ENCODE results near the gene IL10RB. TPM values are rescaled to one million over a fixed set of nuclear protein-coding genes. Genes with fewer than 3 reads are reported as not detected.

The IL10RB gene
- total RNA-seq, 1 donor from 2014 or later = 35.7 TPM

- intact Hi-C loops (cut with micrococcal nuclease) = no loop called here
These were observed 30.0 kb downstream of the IL10RB start for GRCh38 chr21:33296156-33296555.

- intact Hi-C loops (cut with micrococcal nuclease) = no loop called here
These were observed 33.1 kb downstream of the IL10RB start for GRCh38 chr21:33299181-33299752.

- intact Hi-C loops (cut with micrococcal nuclease) = no loop called here
These were observed 34.8 kb downstream of the IL10RB start for GRCh38 chr21:33300701-33301631.

GRCh38 chr21:33301632-33302002, 35.5 kb downstream of the IL10RB start:
- intact Hi-C loops (cut with micrococcal nuclease) = no loop called here

- intact Hi-C loops (cut with micrococcal nuclease) = no loop called here
These were observed 35.9 kb downstream of the IL10RB start for GRCh38 chr21:33302055-33302454.

- intact Hi-C loops (cut with micrococcal nuclease) = no loop called here
These were observed 36.6 kb downstream of the IL10RB start for GRCh38 chr21:33302796-33303195.

GRCh38 chr21:33305344-33305671, 39.1 kb downstream of the IL10RB start:
- intact Hi-C loops (cut with micrococcal nuclease) = no loop called here

- intact Hi-C loops (cut with micrococcal nuclease) = no loop called here
These were observed 39.8 kb downstream of the IL10RB start for GRCh38 chr21:33305938-33306337.

GRCh38 chr21:33308586-33309490, 42.7 kb downstream of the IL10RB start:
- intact Hi-C loops (cut with micrococcal nuclease) = no loop called here

GRCh38 chr21:33309778-33310177, 43.6 kb downstream of the IL10RB start:
- intact Hi-C loops (cut with micrococcal nuclease) = no loop called here

- intact Hi-C loops (cut with micrococcal nuclease) = no loop called here
These were observed 46.0 kb downstream of the IL10RB start for GRCh38 chr21:33312121-33312520.

GRCh38 chr21:33313183-33313582, 47.0 kb downstream of the IL10RB start:
- intact Hi-C loops (cut with micrococcal nuclease) = no loop called here

GRCh38 chr21:33313611-33314010, 47.4 kb downstream of the IL10RB start:
- intact Hi-C loops (cut with micrococcal nuclease) = no loop called here

- intact Hi-C loops (cut with micrococcal nuclease) = no loop called here
These were observed 47.9 kb downstream of the IL10RB start for GRCh38 chr21:33314111-33314510.

GRCh38 chr21:33315946-33316710, 50.0 kb downstream of the IL10RB start:
- intact Hi-C loops (cut with micrococcal nuclease) = no loop called here

GRCh38 chr21:33317145-33317544, 51.0 kb downstream of the IL10RB start:
- intact Hi-C loops (cut with micrococcal nuclease) = no loop called here

- intact Hi-C loops (cut with micrococcal nuclease) = no loop called here
These were observed 51.8 kb downstream of the IL10RB start for GRCh38 chr21:33317786-33318486.

GRCh38 chr21:33321005-33321404, 54.8 kb downstream of the IL10RB start:
- intact Hi-C loops (cut with micrococcal nuclease) = loop anchor here (5.0 to 10.0 kb wide), 5 partner anchors 264 to 1704 kb away; partner anchors contain the start of genes CFAP298, DONSON and SOD1

GRCh38 chr21:33323610-33324009, 57.4 kb downstream of the IL10RB start:
- intact Hi-C loops (cut with micrococcal nuclease) = loop anchor here (1.0 to 10.0 kb wide), 18 partner anchors 38 to 1701 kb away; partner anchors contain the start of genes CFAP298, DONSON, GART and IL10RB

All from T-helper 1 cell treated with Interleukin-12 subunit alpha and Interleukin-12 subunit beta and Interleukin-4 antibody, amounts not matched to agents 30 ng/mL and 1 ng/mL, for 36 hours (primary cell).